Breast epithelium (tissue), 3 donors: ENCODE results near the gene F2RL3.

Source experiments
- CTCF ChIP-seq, 3 donors: fragments of 450-650 bp; IDR thresholded peaks; one replicate each; pipeline ENCODE4 v1.5.1; 2016 to 2017; ENCODE audit warnings: antibody characterized with exemption in 3 of 3, mild to moderate bottlenecking in 3 of 3, moderate library complexity in 3 of 3
- POLR2AphosphoS5 ChIP-seq, 3 donors: sonication (generic); formaldehyde crosslinking; IDR thresholded peaks; one replicate each; pipeline ENCODE4 v1.6.1; 2017; ENCODE audit warnings: antibody characterized with exemption in 3 of 3

GRCh38 chr19:16868423-16869130 is 20.2 kb upstream of the F2RL3 start:
- TF ChIP-seq CTCF (IDR thresholded peaks at IDR 0.05): no peak
- TF ChIP-seq POLR2AphosphoS5 (IDR thresholded peaks at IDR 0.05): no peak
